ENCODE data around the gene TMEM126A.

GRCh38 chr11:85699957-85700741, 52.4 kb downstream of the TMEM126A start:
- TF ChIP-seq CTCF (IDR thresholded peaks at IDR 0.05) = no peak
- TF ChIP-seq EP300 (IDR thresholded peaks at IDR 0.05) = no peak
- no peak for TF ChIP-seq POLR2A (IDR thresholded peaks at IDR 0.05)
